NCI-H2029 treated with DMSO at 0.1 percent for 48 hours (cell line): ENCODE results near the gene BCL2L14.
"Not testable (repeated sequence)": the region's sequence is repeated elsewhere in the genome, so short reads cannot be mapped to it uniquely, and the experiment has no call there.

Source experiments
- DNase-seq: peaks from one replicate; lab custom pipeline; 2025; lab: John Stamatoyannopoulos, UW

BCL2L14 gene

DNA sequence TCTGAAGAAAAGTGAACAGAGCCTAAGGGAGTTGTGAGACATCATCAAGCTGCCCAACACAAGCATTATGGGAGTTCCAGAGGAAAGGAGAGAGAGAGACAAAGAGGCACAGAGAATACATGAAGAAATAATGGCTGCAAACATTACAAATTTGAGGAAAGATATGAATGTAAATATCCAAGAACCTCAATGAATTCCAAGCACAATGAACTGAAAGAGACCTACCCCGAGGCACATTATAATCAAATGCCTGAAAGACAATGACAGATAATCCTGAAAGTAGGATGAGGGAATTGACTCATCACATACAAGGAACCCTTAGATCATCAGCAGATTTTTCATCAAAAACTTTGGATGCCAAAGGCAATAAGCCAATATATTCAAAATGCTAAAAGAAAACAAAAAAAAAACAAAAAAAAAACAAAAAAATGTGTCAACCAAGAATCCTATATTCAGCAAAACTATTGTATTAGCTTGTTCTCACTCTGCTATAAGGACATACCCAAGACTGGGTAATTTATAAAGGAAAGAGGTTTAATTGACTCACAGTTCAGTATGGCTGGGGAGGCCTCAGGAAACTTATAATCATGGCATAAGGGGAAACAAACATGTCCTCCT lies 37.8 kb downstream of the BCL2L14 start:
- DNase-seq: no peak

DNA sequence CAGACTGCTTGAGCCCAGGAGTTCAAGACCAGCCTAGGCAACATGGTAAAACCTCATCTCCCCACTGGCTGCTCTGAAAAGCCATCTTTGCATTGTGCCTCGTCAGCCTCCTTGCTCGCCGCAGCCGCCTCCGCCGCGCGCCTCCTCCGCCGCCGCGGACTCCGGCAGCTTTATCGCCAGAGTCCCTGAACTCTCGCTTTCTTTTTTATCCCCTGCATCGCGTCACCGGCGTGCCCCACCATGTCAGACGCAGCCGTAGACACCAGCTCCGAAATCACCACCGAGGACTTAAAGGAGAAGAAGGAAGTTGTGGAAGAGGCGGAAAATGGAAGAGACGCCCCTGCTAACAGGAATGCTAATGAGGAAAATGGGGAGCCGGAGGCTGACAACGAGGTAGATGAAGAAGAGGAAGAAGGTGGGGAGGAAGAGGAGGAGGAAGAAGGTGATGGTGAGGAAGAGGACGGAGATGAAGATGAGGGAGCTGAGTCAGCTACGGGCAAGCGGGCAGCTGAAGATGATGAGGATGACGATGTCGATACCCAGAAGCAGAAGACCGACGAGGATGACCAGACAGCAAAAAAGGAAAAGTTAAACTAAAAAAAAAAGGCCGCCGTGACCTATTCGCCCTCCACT lies 40.3 kb downstream of the BCL2L14 start:
- not testable (repeated sequence) for DNase-seq

DNA sequence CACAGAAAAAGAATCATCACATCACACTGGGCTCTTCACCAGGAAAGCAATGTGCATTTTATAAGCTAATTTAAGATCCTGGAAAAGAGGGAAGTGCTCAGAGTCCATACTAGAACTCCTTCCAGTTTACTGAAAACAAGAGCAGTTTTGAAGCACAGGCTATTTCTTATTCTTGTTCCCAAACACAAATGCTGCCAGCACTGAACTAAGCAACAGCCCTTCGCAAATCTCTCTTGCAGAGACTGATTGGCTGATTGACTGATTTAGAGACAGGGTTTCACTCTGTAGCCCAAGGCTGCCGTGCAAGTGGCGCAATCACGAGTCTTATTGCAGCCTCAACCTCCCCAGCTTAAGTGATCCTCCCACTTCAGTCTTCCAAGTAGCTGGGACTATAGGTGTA lies 44.8 kb downstream of the BCL2L14 start:
- DNase-seq: no peak

DNA sequence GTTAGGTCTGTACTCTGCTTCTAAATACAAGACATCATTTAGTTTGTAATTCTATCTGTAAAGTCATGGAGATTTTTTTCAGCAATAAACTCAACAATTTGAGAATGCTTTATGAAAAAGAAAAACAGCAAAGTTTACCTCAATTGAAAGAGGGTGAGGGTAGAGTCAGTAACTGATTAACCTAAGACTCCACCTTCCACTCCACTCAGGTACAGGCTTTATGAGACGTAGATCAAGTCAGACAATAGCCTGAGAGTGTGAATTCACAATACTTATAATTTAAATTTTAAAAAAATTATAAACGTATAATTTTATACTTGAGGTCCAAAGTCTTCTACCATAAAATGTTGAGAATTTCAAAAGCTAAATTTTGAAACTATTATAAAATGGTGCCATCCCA lies 45.9 kb downstream of the BCL2L14 start:
- DNase-seq: no peak

DNA sequence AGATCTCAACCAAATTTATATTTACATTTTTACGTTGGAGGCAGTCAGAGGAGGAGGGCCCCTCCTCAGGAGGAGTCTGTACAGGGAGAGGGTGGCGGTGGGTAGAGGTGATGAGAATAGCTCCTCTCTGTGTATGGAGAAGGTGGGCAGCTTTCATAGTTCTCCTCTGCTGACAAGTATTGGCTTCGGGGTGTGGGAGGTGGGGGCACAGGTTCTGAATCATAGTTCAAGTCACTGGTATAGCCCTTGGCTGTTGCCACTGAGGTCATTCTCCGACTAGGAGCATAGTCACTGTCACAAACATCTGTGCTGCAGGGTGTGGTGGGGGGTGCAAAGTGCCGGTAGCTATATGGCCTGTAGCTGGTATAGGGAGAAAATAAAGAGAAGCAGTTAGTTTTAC lies 50.3 kb downstream of the BCL2L14 start:
- no peak for DNase-seq

DNA sequence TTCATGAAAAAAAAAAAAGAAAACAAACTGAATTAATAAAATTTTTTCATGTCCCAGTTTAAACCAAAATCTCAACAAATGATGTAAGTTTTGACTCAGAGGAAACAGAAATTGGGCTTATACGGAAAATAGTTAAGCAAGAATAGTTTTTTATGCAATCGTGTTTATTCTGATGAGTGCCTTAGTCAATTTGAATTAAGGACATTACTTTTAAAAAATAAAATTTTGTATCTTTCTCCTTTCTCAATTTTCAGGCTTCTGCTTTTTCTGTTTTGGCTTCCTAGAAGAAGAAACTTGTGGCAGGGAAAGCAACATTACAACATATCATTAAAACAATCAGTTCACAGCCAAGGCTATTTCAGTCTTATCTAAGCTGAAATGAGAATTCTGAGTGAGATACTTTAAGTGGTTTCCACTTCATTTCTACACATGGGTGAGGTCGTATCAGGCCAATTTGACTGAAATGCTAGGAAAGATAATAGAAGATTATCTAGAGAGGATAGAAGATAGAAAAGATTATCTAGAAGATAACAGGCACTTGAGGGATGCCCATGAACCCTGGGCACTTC lies 52.4 kb downstream of the BCL2L14 start:
- DNase-seq: no peak

DNA sequence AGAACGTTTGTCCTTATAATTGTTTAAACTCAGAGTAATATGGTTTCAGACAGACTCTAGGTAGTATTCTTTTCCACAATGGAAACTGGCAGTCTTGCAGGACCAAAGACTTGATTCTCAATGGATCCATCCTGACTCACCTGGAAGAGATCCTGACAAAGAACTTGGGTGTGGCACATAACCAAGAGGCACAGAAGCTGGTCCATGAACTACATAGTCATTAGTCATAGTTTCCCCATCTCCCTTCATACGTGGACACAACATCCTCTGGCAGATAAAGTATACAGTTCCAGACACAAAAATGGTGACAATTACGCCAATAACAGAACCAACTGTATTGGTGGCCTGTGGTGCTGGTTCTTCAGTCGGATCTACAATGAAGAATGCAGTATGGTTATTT lies 55.8 kb downstream of the BCL2L14 start:
- DNase-seq: no peak

DNA sequence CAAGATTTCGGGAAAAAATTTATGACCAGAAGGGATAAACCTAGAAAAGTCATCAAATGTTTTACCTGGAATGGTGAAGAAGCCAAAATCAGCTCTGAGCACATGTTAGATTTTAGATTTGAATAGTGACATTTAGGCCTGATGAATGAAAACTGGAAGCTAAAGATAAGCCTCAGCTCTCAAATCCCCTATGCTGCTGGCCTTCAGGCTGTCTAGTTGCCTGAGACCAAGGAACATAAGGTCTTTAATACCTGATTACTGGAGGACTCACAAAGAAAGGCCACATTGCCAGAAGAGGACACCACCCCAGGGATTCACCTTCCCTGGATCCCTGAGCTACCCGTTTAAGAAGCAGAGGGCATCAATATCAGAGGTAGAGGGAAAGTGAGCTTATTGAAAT lies 56.6 kb downstream of the BCL2L14 start:
- no peak for DNase-seq

DNA sequence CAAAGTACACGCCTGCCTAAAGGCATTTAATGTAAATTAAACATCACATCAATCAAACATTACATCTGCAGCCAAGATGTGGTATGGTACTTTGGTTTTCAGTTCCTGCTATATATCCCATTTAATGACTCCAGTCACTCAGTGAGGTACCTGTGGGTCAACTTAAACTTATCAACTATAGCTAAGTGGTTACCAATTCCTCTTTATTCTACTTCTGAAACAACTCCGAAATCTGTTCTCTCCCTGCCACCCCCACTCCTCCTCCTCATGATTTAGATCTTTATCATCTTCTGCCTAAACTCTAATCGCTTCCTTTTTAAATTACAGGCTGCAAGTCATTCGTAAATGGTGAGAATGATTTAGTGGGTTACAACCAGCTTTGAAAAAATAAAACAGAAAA lies 57.9 kb downstream of the BCL2L14 start:
- DNase-seq: no peak

DNA sequence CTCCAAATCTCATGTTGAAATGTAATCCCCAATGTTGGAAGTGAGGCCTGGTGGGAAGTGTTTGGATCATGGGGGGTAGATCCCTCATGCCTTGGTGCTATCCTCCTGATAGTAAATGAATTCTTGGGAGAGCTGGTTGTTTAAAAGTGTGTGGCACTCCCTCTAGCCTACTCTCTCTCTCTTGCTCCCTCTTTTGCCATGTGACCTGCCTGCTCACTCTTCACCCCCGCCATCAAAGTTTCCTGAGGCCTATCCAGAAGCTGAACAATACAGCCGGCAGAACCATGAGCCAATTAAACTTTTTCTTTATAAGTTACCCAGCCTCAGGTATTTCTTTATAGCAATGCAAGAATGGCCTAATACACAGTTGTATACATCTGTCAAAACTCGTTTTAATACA lies 62.5 kb downstream of the BCL2L14 start:
- no peak for DNase-seq

DNA sequence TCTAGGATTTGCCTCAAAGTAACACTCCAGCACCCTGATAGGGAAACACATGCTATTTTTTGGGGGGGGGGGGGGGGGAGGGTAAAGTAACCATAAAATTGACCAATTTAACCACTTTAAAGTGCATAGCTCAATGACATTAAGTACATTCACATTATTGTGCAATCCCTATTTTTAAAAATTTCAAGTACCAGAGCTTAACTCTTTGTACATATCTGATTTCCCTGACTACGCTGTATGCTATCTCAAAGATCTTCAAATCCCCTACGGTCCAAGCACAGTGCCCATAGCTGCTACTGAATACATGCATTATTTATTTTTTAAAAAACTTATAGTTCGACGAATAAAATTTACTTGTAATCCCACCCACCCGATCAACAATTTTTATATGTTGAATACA lies 63.0 kb downstream of the BCL2L14 start:
- no peak for DNase-seq

DNA sequence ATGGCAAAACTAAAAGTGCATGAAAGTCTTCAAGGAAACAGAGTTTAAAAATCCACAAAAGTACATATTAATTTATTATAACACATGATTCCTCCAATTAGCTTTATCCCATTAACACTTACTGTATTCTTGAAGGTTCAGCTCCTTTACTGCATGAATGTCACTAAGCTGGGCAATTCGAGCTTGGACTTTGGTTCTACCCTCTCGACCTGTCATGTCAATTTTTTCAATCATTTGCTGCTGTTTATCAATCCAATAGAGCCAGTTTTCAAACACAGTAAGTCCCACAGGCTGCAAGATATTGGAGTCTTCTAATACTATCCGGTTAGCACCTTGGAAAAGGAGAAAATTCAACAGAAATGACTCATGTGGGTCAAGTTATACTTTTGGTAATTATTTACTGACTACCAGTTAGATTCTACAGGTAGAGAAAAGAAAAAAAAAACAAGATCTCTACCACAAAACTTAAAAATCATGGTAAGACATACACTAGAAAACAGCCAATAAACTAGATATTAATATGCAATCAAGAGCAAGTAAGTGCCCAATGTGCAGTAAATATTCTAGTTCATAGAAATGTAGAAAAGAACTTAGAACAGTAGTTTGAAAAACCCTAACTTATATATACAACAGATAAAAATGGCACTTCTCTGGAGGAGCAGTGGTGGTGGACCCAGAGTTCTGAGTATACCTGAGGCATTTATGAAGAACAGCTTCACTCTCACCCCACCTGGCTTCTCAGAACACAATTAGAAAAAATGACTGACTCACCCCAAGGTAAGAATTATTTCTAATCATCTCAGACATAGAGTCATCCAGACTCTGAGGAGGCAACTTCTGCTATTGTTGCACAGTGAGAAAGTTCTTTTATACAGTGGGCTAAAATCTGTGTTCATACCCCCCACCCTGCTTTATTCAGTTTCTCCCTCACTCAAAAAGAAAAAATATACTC lies 67.7 kb downstream of the BCL2L14 start:
- no peak for DNase-seq

DNA sequence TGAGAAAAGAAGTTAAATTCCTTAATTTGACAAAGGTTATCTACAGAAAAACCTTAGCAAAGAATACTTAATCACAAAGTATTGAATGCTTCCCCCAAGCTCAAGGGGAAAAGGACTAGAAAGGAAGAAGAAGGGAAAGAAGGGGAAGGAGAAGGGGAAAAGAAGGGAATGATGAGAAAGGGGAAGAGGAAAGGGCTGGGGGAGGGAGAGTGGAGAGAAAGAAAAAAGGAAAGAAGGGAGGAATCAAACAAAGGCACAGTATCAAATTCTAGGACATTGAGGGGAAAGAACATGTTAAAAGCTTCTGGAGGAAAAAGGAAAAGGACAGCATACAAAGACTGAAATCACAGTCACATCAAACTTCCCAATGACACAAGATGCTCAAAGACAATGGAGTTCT lies 70.3 kb downstream of the BCL2L14 start:
- no peak for DNase-seq

DNA sequence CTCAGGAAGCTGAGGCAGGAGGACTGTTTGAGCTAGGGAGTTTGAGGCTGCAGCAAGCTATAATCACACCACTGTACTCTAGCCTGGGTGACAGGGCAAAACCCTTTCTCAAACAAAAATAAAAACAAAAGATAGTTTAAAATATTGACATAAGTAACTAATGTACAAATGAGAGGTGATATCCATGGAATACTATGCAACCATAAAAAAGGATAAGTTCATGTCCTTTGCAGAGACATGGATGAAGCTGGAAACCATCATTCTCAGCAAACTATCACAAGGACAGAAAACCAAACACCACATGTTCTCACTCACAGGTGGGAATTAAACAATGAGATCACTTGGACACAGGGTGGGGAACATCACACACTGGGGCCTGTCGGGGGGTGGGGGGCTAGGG lies 73.8 kb downstream of the BCL2L14 start:
- not testable (repeated sequence) for DNase-seq

DNA sequence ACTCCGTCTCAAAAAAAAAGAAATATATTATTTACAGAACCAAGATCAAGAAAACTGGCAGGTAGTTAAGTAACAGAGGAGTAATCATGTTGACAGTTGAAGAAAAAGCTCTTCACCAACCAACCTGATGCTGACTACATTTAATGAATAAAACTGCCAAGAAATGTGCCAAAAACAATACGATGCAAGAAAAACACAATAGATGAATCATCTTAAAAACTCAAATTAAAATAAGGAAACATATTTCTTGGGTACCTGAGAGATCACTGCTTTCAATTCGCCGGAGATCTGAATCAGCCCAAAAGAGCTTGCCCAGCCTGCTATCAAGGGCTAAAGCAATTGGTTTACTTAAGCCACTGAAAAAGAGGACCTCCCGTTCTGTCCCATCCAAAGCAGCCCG lies 76.4 kb downstream of the BCL2L14 start:
- DNase-seq: no peak
